ENCODE measurements around the gene ELAVL2.

The ELAVL2 gene

DNA sequence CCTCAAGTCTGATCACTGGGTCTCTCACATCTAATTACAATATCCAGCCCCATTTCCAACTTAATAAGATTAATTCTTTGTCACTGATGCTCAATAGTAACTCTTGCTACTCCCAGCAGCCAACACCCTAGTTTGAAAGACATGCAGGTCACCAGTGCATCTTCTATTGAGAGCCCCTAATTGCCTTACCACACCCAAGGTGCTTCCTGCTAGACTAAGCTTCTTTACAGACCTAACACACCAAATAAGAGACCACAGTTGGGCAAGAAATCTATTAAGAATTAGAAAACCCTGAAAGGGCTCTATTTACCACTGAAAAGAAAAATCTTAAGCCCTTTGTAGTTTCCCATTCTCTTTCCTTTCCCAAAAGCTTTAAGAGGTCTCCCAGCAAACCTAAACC is 26.5 kb downstream of the ELAVL2 start:
- TF ChIP-seq, protein P1, sequence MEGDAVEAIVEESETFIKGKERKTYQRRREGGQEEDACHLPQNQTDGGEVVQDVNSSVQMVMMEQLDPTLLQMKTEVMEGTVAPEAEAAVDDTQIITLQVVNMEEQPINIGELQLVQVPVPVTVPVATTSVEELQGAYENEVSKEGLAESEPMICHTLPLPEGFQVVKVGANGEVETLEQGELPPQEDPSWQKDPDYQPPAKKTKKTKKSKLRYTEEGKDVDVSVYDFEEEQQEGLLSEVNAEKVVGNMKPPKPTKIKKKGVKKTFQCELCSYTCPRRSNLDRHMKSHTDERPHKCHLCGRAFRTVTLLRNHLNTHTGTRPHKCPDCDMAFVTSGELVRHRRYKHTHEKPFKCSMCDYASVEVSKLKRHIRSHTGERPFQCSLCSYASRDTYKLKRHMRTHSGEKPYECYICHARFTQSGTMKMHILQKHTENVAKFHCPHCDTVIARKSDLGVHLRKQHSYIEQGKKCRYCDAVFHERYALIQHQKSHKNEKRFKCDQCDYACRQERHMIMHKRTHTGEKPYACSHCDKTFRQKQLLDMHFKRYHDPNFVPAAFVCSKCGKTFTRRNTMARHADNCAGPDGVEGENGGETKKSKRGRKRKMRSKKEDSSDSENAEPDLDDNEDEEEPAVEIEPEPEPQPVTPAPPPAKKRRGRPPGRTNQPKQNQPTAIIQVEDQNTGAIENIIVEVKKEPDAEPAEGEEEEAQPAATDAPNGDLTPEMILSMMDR (conservative IDR thresholded peaks at IDR 0.05; ENCODE audit: low read length), result no peak
- H3K4me3 ChIP-seq (ENCODE audit: low read length), result no peak overlapping the region
- DNase-seq (ENCODE audit: low read depth), result no peak

DNA sequence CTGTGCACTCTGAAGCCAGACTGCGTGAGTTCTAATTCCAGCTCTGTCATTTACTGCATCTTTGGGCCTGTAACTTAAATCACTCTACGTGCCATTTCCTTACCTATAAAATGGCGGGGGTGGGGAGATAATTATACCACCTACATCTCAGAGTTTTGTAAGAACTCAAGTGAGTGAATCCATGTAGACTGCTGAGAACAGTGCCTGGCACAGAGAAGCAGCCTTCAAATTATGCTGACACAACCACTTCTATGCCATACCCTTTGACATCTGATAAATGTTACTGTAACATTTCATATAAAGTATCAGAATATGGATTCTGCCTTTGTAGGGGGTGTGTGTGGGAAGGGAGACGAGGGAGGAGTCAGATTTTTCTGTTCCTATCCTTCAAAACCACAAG is 27.7 kb downstream of the ELAVL2 start:
- TF ChIP-seq, protein P1 (conservative IDR thresholded peaks at IDR 0.05; ENCODE audit: low read length), result no peak

DNA sequence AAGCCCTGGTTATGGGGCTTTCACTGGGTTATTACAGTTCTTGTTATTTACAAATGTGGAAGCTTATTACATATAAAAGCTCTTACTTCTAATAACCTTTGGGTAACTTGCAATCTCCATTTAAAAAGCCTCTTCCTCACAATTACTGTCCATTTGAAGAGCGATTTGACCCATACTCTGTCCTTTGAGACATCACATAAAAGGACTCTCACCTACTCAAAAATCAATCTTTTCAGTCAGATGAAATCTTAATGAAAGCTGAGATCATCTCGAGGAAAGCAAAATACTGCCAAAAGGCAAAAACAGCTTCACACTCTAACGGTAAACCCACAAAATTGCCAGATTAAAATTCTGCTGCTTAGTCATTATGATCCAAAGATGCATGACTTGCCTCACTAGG is 29.8 kb downstream of the ELAVL2 start:
- DNase-seq (ENCODE audit: low read depth), result no peak
- TF ChIP-seq, protein P1 (conservative IDR thresholded peaks at IDR 0.05; ENCODE audit: low read length), result no peak
- no peak overlapping the region for H3K4me3 ChIP-seq (ENCODE audit: low read length)

More for the DNA sequence above, 27.7 kb downstream of the ELAVL2 start:
- H3K4me3 ChIP-seq (ENCODE audit: low read length), result no peak overlapping the region
- DNase-seq (ENCODE audit: low read depth), result no peak

DNA sequence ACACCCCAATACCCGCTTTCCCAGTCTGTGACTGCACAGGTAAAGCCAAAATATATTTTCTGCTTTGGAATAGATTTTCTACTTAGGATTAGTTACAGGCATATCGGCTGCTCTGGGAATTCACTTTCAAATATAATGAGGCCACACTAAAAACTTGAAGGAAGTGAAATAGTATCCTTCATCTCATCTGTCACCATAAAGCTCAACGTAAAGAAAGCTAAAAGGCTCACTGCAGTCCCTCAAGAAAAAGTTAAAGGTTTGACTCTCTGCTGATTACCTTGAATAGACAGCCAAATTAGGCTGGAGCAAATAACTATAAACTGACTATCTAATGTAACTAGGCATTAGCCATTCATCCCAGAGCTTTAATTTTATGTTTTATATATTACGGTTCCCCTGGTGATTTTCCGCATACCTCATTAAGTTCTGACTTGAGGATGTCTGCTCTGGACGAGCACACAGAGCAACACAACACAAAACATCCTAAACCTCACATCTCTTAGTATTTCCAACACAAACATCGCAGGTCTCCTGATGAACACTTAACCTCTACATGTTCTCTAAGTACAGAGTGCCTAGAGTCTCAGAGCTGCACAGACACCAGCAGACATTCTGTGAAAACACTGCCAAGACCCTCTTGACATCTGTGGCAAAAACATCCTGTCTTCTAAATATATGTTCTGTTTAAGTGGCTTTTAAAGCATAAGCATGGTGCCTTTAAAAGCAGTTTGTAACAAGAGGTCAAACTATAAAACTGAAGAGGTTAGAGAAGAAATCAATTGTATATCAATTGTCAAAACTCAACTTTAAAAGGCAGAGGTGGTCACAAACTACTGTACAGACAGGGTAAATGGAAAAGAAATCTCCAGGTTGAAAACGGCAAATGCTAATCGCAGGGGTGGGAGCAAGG is 35.4 kb downstream of the ELAVL2 start:
- TF ChIP-seq, protein P1 (conservative IDR thresholded peaks at IDR 0.05; ENCODE audit: low read length), result no peak
- no peak for DNase-seq (ENCODE audit: low read depth)
- no peak overlapping the region for H3K4me3 ChIP-seq (ENCODE audit: low read length)

DNA sequence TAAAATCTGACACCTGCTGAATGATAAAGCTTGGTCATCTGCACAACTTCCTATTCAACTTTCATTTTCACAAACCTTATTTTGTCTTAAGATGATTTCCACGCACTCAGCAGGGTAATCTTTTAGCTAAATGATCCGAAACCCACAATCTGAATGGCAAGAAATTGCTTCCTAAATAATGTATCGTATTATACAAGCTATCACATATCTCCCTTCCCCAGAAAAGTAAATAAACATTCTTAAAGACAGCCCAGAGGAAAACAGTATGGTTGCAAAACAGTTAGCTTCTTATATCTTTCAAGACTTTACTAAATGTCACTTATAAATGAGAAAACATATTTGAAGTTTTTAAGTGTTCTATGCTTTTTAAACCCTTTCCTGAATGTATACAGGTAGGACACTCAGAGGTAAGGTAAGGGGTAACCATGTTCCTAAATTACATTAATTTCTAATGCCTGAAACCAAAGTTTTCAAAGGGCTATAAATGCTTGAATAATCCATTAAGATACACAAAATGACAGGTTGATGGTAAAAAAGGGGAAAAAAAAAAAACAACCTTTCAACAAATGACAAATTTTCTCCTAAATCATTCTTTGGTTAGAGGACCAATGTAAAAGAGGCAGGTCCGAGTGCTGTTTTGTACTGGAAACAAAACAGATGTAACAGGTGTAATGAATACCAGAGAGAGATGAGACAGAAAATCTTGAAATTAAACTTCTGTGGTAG is 36.3 kb downstream of the ELAVL2 start:
- DNase-seq (ENCODE audit: low read depth), result no peak
- TF ChIP-seq, protein P1 (conservative IDR thresholded peaks at IDR 0.05; ENCODE audit: low read length), result no peak
- H3K4me3 ChIP-seq (ENCODE audit: low read length), result no peak overlapping the region

DNA sequence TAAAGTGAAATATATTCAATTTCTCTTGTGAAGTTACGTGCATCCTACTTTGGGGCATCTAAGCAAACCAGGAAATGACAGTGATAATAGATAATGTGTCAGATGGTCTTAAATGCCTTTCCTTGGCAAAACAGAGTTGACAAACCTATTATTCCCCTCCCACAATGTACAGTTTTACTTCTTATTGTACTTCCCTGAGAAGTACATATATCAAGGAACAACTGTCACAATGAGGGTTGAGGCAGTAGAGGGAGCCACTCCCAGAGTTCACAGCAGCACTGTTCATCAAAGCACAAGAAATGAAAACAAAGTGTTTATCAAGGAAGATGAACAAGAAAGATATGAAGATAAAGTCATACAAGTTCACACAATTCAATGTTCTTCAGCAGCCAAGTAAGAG is 41.1 kb downstream of the ELAVL2 start:
- DNase-seq (ENCODE audit: low read depth), result no peak
- TF ChIP-seq, protein P1 (conservative IDR thresholded peaks at IDR 0.05; ENCODE audit: low read length), result no peak
- H3K4me3 ChIP-seq (ENCODE audit: low read length), result no peak overlapping the region

Data from AG10803 (cell line).